ENCODE results near the gene SPESP1.

Gene SPESP1

DNA sequence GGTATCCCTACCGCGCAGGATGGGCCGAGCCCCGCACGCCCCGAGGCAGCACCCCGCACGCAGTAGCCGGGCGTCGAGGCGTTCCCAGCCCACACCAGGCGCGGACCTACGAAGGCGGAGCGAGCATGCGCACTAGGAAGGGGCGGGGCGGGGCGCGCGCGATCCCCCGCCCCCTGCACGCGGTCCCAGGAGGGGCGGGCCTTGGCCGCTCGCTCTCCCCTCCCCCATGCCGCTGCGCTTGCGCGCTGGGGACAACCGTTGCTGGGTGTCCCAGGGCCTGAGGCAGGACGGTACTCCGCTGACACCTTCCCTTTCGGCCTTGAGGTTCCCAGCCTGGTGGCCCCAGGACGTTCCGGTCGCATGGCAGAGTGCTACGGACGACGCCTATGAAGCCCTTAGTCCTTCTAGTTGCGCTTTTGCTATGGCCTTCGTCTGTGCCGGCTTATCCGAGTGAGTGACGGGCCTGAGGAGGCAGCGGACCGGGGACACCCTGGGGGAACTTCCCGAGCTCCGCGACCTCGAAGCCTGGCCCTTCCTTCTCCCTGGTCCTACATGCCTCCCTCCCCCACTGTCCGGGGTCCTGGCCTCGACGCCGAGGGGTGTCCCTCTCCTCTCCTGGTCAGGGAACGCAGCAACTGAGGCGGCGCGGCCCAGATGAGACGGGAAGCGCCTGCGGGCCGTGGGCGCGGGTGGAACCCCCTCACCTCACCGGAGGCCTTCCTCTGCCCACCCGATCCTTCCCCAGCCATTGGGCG is at the start of gene SPESP1:
SPESP1 (plus strand) TSS at position 258 of the 755 bp plus-strand sequence; CDS start at position 387, 129 bp downstream.
- in situ Hi-C loops (cut with HindIII; ENCODE audit: low pct_ligation_motif_present, low pct_unique_long_range_greater_than_20kb, low sequenced_read_pairs) = no loop called here
- DNase-seq = no peak

- in situ Hi-C loops (cut with HindIII; ENCODE audit: low pct_ligation_motif_present, low pct_unique_long_range_greater_than_20kb, low sequenced_read_pairs) = no loop called here
- DNase-seq = no peak
These were observed 45.3 kb upstream of the SPESP1 start for GRCh38 chr15:68885070-68885469.

DNA sequence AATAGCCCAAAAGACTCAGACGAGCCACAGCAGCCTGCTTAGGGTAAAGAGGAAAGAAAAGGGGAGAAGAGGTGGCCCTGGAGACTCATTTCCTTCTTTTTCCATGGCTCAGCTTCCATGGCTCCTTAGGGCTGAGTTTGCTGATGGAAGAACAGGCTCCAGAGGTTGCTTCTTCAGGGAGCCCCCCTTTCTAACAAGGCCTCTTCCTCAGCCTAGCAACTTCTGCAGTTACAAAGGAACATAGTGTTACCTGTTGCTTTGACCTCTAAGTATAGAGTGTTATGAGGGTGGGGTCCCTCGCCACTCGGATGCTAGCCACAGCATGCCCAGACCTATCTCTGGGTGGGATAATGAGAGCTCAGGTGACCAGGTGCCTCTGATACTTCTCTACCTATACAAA is 43.2 kb upstream of the SPESP1 start:
- in situ Hi-C loops (cut with HindIII; ENCODE audit: low pct_ligation_motif_present, low pct_unique_long_range_greater_than_20kb, low sequenced_read_pairs) = no loop called here
- no peak for DNase-seq

DNA sequence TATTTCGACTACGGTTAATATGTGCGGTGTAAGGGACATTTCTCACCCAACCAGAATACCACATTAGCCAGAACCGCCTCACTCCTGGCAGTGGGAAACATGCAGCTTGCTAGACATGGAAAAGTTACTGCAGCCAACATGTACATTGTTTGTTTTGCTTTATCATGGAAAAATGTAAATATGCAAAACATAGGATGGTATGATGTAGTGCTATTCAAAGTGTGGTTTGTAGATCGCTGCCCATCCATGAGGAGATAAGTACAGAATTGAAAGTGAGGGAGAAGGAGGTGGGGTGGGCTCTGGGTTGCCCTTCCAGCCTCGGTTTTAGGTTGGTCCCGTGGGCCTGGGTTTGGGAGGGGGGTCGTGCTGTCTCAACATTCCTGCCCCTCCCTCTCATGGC is 42.5 kb upstream of the SPESP1 start:
- DNase-seq = no peak
- in situ Hi-C loops (cut with HindIII; ENCODE audit: low pct_ligation_motif_present, low pct_unique_long_range_greater_than_20kb, low sequenced_read_pairs) = no loop called here

DNA sequence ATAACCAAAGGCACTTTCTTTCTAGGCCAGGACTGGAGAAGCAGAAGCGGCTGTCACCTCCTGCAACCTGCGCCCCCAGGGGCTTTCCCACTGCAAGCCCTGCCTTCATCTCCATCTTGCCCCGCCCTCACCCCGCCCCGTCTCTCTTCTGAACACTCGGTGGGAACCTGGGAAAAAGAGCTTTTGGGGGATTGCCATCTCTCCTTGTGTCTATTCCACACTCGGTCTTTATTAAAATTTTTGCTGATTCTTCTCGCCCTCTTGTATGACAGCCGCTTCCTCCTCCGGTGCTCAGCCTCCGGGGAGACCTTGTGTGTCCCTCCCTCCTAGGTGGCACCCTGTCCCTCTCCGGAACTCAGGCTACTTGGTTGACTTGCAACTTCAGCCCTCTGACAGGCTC is 41.9 kb upstream of the SPESP1 start:
- in situ Hi-C loops (cut with HindIII; ENCODE audit: low pct_ligation_motif_present, low pct_unique_long_range_greater_than_20kb, low sequenced_read_pairs) = no loop called here
- no peak for DNase-seq

DNA sequence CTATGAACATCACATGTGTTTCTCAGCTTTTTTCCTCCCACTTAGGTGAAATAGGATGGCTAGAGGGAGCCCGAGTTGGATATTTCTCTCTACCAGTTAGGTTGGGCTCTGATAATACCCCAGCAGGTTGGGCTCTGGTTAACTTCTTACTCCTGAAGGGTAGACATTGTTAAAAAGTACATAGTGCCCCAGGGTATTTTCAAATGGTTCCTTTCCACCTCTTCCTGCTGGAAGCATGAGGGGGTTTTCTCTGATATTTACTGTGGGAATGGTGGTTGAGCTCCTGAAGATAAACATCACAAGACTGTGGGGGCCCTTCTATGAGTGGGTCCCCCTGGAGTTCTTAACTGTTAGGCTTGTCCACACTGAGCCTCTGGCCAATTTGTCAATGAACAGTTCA is 36.1 kb upstream of the SPESP1 start:
- DNase-seq = no peak
- in situ Hi-C loops (cut with HindIII; ENCODE audit: low pct_ligation_motif_present, low pct_unique_long_range_greater_than_20kb, low sequenced_read_pairs) = no loop called here

- DNase-seq = no peak
- in situ Hi-C loops (cut with HindIII; ENCODE audit: low pct_ligation_motif_present, low pct_unique_long_range_greater_than_20kb, low sequenced_read_pairs) = no loop called here
These were observed 34.1 kb upstream of the SPESP1 start for GRCh38 chr15:68896178-68896577.

GRCh38 chr15:68897016-68897415 is 33.3 kb upstream of the SPESP1 start:
- in situ Hi-C loops (cut with HindIII; ENCODE audit: low pct_ligation_motif_present, low pct_unique_long_range_greater_than_20kb, low sequenced_read_pairs) = no loop called here
- no peak for DNase-seq

GRCh38 chr15:68900027-68900426 is 30.3 kb upstream of the SPESP1 start:
- no peak for DNase-seq

GRCh38 chr15:68907396-68907923 is 22.9 kb upstream of the SPESP1 start:
- no peak for DNase-seq
- in situ Hi-C loops (cut with HindIII; ENCODE audit: low pct_ligation_motif_present, low pct_unique_long_range_greater_than_20kb, low sequenced_read_pairs) = no loop called here

More at GRCh38 chr15:68900027-68900426, 30.3 kb upstream of the SPESP1 start:
- in situ Hi-C loops (cut with HindIII; ENCODE audit: low pct_ligation_motif_present, low pct_unique_long_range_greater_than_20kb, low sequenced_read_pairs) = no loop called here

DNA sequence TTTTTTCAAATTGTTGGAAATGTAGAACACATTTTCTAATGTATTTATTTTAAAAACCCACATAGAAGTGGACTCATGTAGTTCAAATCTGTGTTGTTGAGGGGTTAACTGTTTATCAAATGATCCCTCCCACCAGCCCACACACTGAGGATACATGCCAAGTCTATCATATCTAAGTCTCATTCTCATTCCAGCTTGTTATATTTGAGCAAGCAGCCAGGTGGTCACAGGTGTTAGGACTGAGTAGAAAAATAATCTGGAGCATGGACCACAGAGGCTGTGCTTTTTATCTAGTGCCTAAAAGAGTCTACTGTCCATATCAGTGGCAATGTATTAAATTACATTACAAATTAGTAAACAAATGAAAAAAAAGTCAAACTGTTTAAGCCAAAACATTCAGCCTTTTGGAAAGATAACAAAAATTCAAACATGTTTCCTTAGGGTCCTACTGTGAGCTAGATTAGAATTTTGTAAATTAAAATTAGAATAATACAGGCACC is 20.7 kb upstream of the SPESP1 start:
- DNase-seq = no peak
- in situ Hi-C loops (cut with HindIII; ENCODE audit: low pct_ligation_motif_present, low pct_unique_long_range_greater_than_20kb, low sequenced_read_pairs) = no loop called here

GRCh38 chr15:68910341-68910740 is 20.0 kb upstream of the SPESP1 start:
- in situ Hi-C loops (cut with HindIII; ENCODE audit: low pct_ligation_motif_present, low pct_unique_long_range_greater_than_20kb, low sequenced_read_pairs) = no loop called here
- no peak for DNase-seq

GRCh38 chr15:68910816-68911215 is 19.5 kb upstream of the SPESP1 start:
- no peak for DNase-seq
- in situ Hi-C loops (cut with HindIII; ENCODE audit: low pct_ligation_motif_present, low pct_unique_long_range_greater_than_20kb, low sequenced_read_pairs) = no loop called here

DNA sequence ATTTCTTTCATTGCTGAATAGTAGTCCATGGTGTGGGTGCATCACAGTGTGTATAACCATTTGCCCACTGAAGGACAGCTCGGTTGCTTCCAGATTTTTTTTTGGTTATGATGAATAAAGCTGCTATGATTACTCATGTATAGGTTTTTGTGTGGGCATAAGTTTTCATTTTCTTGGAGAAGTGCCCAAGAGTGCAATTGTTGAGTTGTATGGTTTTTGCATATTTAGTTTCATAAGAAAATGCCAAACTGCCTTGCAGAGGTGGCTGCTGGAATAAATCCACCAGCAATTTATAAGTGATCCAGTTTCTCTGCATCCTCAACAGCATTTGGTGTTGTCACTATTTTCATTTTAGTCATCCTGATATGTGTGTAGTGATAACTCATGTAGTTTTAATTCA is 8.4 kb upstream of the SPESP1 start:
- in situ Hi-C loops (cut with HindIII; ENCODE audit: low pct_ligation_motif_present, low pct_unique_long_range_greater_than_20kb, low sequenced_read_pairs) = no loop called here
- no peak for DNase-seq

DNA sequence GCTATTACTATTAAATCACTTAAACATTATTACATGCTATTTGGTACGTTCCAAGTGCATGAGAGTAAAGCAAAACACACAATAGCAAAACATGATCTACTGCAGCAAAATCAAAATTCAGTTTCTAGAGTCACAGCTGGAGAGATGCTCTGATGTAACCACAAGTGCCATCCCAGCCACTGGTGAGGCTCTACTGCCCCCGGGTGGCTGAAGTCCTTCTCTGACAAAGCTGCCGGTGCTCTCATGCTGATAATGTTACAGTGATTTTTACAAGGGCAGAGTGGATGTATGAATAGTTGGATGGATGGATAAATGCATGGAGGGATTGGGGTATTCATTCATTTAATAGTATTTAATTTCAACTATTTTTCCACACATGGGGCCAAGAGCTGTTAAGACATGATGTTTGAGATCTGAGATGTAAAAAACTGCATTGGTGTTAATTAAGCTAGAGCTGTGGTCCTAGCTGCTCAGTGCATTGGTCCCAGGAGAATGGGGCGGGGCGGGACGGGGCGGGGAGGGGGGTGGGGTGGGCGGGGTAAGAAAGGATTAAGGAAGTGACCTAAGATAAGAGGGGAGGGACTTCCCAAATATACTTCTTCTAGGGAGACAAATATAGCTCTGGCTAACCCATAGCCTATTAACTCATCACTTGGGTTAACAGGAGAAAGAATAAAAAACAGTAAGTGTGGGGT is 5.3 kb upstream of the SPESP1 start:
- in situ Hi-C loops (cut with HindIII; ENCODE audit: low pct_ligation_motif_present, low pct_unique_long_range_greater_than_20kb, low sequenced_read_pairs) = no loop called here
- DNase-seq = peak; percentile 65

GRCh38 chr15:68933001-68933400 is 2.7 kb downstream of the SPESP1 start:
- in situ Hi-C loops (cut with HindIII; ENCODE audit: low pct_ligation_motif_present, low pct_unique_long_range_greater_than_20kb, low sequenced_read_pairs) = no loop called here
- DNase-seq = no peak

GRCh38 chr15:68934341-68934740 is 4.0 kb downstream of the SPESP1 start:
- DNase-seq = no peak
- in situ Hi-C loops (cut with HindIII; ENCODE audit: low pct_ligation_motif_present, low pct_unique_long_range_greater_than_20kb, low sequenced_read_pairs) = no loop called here

GRCh38 chr15:68935400-68935937 is 5.1 kb downstream of the SPESP1 start:
- no peak for DNase-seq
- in situ Hi-C loops (cut with HindIII; ENCODE audit: low pct_ligation_motif_present, low pct_unique_long_range_greater_than_20kb, low sequenced_read_pairs) = no loop called here

DNA sequence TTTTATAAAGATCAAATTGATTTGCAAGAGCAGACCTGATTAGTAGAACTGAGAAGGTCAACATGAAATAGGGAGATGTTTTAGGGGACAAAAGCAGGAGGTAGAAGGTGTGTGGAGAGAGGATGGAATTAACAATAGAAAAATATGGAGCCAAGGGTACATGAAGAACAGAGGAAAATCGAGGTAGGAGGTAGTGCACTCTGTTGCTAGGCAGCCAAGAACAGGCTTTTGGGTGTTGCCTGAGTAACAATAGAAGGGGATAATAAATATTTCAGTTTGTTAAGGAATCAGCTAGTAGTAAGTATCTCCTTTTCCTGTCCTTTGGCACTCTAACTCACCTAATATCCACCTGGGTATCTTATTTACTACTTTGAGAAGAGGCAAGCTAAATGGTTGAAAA is 9.2 kb downstream of the SPESP1 start:
- no peak for DNase-seq
- in situ Hi-C loops (cut with HindIII; ENCODE audit: low pct_ligation_motif_present, low pct_unique_long_range_greater_than_20kb, low sequenced_read_pairs) = no loop called here
